Lung (tissue), 12 donors: Measurements from ENCODE around the gene CD164L2. TPM values are rescaled to one million over a fixed set of nuclear protein-coding genes. Genes with fewer than 3 reads are reported as not detected.

Experiments used
- ATAC-seq: fragments of 200-7000 bp; cut with Tn5 transposase; one replicate; pipeline ENCODE4 v1.9.1; 2020; ENCODE audit warnings: moderate number of reproducible peaks; ENCODE audit not compliant: insufficient read depth, low FRiP score
- DNase-seq, 3 donors: peaks; one replicate each; pipeline ENCODE4 v3.0.0-alpha.2; 2013 to 2017
- H3K27ac ChIP-seq, 2 donors: one replicate each; pipeline ENCODE4 v1.5.1; 2013; ENCODE audit warnings: mild to moderate bottlenecking in 2 of 2, moderate library complexity in 2 of 2, control low read depth in 1 of 2, inconsistent platforms in 1 of 2, low read depth in 1 of 2, low read length in 1 of 2
- H3K27me3 ChIP-seq, 3 donors: one replicate each; pipeline ENCODE4 v1.5.1; 2013; ENCODE audit warnings: low read length in 2 of 3; ENCODE audit not compliant: control insufficient read depth in 3 of 3, insufficient read depth in 3 of 3
- H3K36me3 ChIP-seq, 4 donors: one replicate each; pipeline ENCODE4 v1.5.1; 2013; ENCODE audit warnings: low read length in 4 of 4, mild to moderate bottlenecking in 1 of 4, moderate library complexity in 1 of 4; ENCODE audit not compliant: control insufficient read depth in 4 of 4, insufficient read depth in 4 of 4
- H3K4me1 ChIP-seq, 5 donors: one replicate each; pipeline ENCODE4 v1.5.1; 2013; ENCODE audit warnings: low read length in 5 of 5, mild to moderate bottlenecking in 2 of 5, moderate library complexity in 1 of 5; ENCODE audit not compliant: control insufficient read depth in 5 of 5, insufficient read depth in 5 of 5
- H3K4me3 ChIP-seq: one replicate; pipeline ENCODE4 v1.5.1; 2013; ENCODE audit warnings: mild to moderate bottlenecking, control low read depth, moderate library complexity
- H3K9ac ChIP-seq, 2 donors: one replicate each; pipeline ENCODE4 v1.5.1; 2013; ENCODE audit warnings: low read length in 2 of 2, control low read depth in 1 of 2; ENCODE audit not compliant: insufficient read depth in 1 of 2
- H3K9me3 ChIP-seq, 4 donors: one replicate each; pipeline ENCODE4 v1.5.1; 2013; ENCODE audit warnings: low read length in 3 of 4, mild to moderate bottlenecking in 1 of 4, moderate library complexity in 1 of 4; ENCODE audit not compliant: control insufficient read depth in 4 of 4, insufficient read depth in 3 of 4
- CTCF ChIP-seq: IDR thresholded peaks from 2 replicates; pipeline ENCODE4 v1.5.1; 2012; ENCODE audit warnings: mild to moderate bottlenecking; ENCODE audit errors: control extremely low read depth, extremely low read depth
- WGBS, 2 donors: extraction: QIAGEN DNeasy Blood & Tissue Kit; methylation state at CpG; one replicate each; pipeline ENCODE4 v1.1.7; 2013; 5-methylcytosine and 5-hydroxymethylcytosine counted together
- polyA plus RNA-seq, 2 donors: library from polyadenylated mRNA; stranded (reverse); fragments of 200-250 nt; gene quantifications; one replicate each; pipeline ENCODE4 v1.2.1, GENCODE V29; 2013
- total RNA-seq, 2 donors: library from RNA; depleted of rRNA in 1 of 2; stranded (reverse); fragments of >200 nt in 1 of 2; gene quantifications; one replicate each; pipeline ENCODE4 v1.2.1, GENCODE V29; 2014 to 2021
- donor health status: control.
- donor health status: control.
- donor health status: Bipolar disorder and iron deficiency.
- donor health status: healthy.
- donor health status: DM: yes; HTN: yes; CAD: no.

CD164L2 gene
- total and polyA plus RNA-seq, 4 donors: 6.3 to 19.8 (median 8.9) TPM

DNA sequence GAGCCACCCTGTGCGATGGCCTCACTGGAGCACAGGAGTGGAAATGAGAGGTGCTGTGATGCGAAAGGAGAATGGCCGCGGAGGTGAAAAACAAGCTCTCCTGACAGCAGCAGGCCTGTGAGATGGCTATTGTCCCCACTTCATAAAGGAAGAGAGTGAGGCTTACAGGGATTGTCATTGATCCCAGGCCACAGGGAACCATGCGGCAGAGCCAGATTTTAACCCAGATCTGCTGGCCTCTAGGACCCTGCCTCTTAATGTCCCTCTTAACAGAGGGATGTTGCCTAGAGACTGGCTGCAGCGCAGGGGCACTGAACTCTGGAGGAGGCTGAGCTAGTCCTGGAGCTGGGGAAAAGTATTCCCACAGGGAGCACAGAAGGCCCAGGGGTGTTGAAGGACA, 44.4 kb downstream of the CD164L2 start:
- Histone ChIP-seq H3K36me3 (peaks cover 0 to 33% (median 19%) of the 10 kb centered on the region in 4 donors), H3K4me1 (peaks cover 0 to 9% (median 4%) of the 10 kb centered on the region in 5 donors), H3K27me3 (no peaks in the 10 kb centered on the region), H3K4me3 (no peak overlapping the region), H3K9ac (no peak overlapping the region), H3K27ac (no peak overlapping the region), H3K9me3 (no peaks in the 10 kb centered on the region)
- no peak for TF ChIP-seq CTCF
- WGBS, 2 donors: 93 to 94% methylated on average over 6 of the region's 6 CpGs
- no peak for DNase-seq
- no peak for ATAC-seq

DNA sequence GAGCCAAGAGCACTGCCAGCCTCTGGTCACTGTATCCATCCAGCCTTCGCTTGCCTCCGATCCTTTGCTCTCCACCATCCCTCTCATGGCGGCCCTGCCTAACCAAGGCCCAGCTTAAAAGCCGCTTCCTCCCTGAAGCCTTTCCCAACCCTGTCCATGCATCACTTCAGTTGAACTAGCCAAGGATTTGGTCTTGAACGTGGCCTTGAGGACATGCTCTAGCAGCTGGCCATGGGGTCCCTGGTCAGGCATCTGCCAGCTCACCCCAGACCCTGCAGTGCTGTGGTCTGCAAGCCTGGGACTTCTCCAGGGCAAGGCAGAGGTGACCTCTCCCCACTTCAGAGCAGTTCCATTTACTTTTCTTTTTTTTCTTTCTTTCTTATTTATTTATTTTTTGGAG, 46.4 kb downstream of the CD164L2 start:
- H3K27ac ChIP-seq: no peak overlapping the region
- no peaks in the 10 kb centered on the region for H3K9me3 ChIP-seq
- TF ChIP-seq CTCF: no peak
- H3K9ac ChIP-seq: no peak overlapping the region
- 93 to 94% methylated on average over 5 of the region's 5 CpGs for WGBS, 2 donors
- no peaks in the 10 kb centered on the region for H3K27me3 ChIP-seq
- DNase-seq: no peak
- ATAC-seq: no peak
- peaks cover 0 to 50% (median 25%) of the 10 kb centered on the region in 4 donors for H3K36me3 ChIP-seq
- no peak overlapping the region for H3K4me3 ChIP-seq
- peaks cover 0 to 3% (median 0%) of the 10 kb centered on the region in 5 donors for H3K4me1 ChIP-seq

DNA sequence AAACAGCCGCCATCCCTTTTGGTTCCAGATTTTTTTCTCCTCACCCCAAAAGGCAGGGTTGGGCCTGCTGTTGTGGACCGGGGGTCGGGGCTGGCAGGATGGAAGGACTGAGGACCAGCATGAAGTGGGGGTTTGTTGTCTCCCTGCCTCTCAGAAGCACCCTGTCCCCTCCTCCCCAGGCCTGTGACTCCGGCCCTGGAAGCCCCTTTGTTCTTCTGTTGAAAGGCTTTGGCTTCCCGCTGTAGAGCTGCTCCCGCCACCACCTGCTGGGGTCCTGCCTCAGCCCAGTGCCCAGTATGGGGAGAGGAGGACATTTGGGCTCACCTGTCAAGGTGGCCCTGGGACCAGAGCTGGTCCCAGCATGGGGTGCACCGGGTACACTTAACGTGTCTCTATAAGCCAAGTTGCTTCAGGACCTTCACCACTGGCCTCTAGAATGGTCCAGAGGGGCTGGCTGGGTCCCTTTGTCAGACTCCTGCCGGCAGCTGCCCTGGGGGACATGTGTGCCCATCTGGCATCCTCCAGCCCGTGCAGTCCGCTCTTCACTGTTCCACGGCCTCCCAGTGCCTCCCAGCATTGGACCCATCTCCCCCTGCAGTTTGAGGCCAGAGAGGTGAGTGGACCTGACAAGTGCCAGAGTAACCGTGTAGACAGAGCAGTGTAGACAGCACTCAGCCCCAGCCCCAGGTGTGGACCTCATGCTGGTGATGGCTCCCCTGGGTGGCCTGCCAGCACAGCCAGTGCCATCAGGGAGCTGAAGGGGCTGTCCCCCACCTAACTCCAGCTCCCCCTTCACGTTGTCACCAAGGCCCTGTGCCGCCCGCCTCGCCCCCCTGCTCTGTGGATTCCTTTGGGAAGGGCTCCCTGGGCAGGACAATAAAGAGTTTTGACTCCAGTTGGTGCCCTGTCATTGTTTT, 47.4 kb downstream of the CD164L2 start:
- H3K9ac ChIP-seq: no peak overlapping the region
- H3K4me1 ChIP-seq: peaks cover 0 to 3% (median 0%) of the 10 kb centered on the region in 5 donors
- H3K4me3 ChIP-seq: no peak overlapping the region
- peaks cover 0 to 55% (median 25%) of the 10 kb centered on the region in 4 donors for H3K36me3 ChIP-seq
- no peak overlapping the region for H3K27ac ChIP-seq
- WGBS, 2 donors: 94 to 95% methylated on average over 16 to 17 of the region's 17 CpGs
- DNase-seq: no peak
- no peaks in the 10 kb centered on the region for H3K27me3 ChIP-seq
- H3K9me3 ChIP-seq: no peaks in the 10 kb centered on the region
- ATAC-seq: no peak
- no peak for TF ChIP-seq CTCF
